Measurements from ENCODE around the gene ST6GAL2.

Gene ST6GAL2

GRCh38 chr2:106759966-106760365 is 126.0 kb downstream of the ST6GAL2 start:
- no peak for TF ChIP-seq CTCF (IDR thresholded peaks at IDR 0.05; ENCODE audit: insufficient read depth, low read length, missing control alignments)
- DNase-seq (ENCODE audit: low read depth, low spot score): no peak
- ChIA-PET CTCF (no interaction called here), POLR2A (no interaction called here)
- no peak overlapping the region for H3K4me3 ChIP-seq (ENCODE audit: low read depth, low read length)

- CTCF ChIA-PET: no interaction called here
- TF ChIP-seq CTCF (IDR thresholded peaks at IDR 0.05; ENCODE audit: insufficient read depth, low read length, missing control alignments): no peak
- H3K4me3 ChIP-seq (ENCODE audit: low read depth, low read length): no peak overlapping the region
- POLR2A ChIA-PET: no interaction called here
- no peak for DNase-seq (ENCODE audit: low read depth, low spot score)
Measured at GRCh38 chr2:106758901-106759497, 127.0 kb downstream of the ST6GAL2 start.

All from AG04449 (cell line).